Adrenal gland (tissue), 12 donors: Measurements from ENCODE around the gene TMEM63A. TPM values are rescaled to one million over a fixed set of nuclear protein-coding genes. Genes with fewer than 3 reads are reported as not detected.

Source experiments
- DNase-seq, 7 donors: peaks; one replicate each; pipeline ENCODE4 v3.0.0-alpha.2; 2019 to 2020
- H3K27ac ChIP-seq, 5 donors: fragments of 200-600 bp; sonication (generic) in 4 of 5; 1 replicate in 3 of 5; 2 replicates in 2 of 5; pipeline versions ENCODE4 v1.5.1 to v1.8.0; 2016 to 2020; ENCODE audit warnings: mild to moderate bottlenecking in 1 of 5
- H3K27me3 ChIP-seq: fragments of 200-600 bp; 2 replicates; pipeline ENCODE4 v1.8.0; 2021
- H3K36me3 ChIP-seq, 2 donors: fragments of 200-600 bp; replicated peaks in 1 of 2; 1 replicate in 1 of 2; 2 replicates in 1 of 2; pipeline versions ENCODE4 v1.5.1 to v1.8.0; 2018 to 2022
- H3K4me1 ChIP-seq, 2 donors: fragments of 200-600 bp; replicated peaks in 1 of 2; 1 replicate in 1 of 2; 2 replicates in 1 of 2; pipeline versions ENCODE4 v1.5.1 to v1.8.0; 2018 to 2021
- H3K4me3 ChIP-seq, 4 donors: fragments of 200-600 bp; sonication (generic) in 3 of 4; one replicate each; pipeline ENCODE4 v1.5.1; 2016 to 2018
- H3K9me3 ChIP-seq, 3 donors: fragments of 200-600 bp; sonication (generic) in 1 of 3; replicated peaks in 1 of 3; 1 replicate in 2 of 3; 2 replicates in 1 of 3; pipeline versions ENCODE4 v1.5.1 to v1.8.0; 2016 to 2021
- CTCF ChIP-seq, 6 experiments: fragments of 450-650 bp in 4 of 6; fragments of 200-600 bp in 2 of 6; sonication (generic) in 1 of 6; IDR thresholded peaks; 1 replicate in 5 of 6; 2 replicates in 1 of 6; pipeline versions ENCODE4 v1.5.1 to v1.8.0; 2016 to 2021; ENCODE audit warnings: antibody characterized with exemption in 6 of 6, mild to moderate bottlenecking in 2 of 6, moderate library complexity in 1 of 6
- POLR2A ChIP-seq, 2 donors: fragments of 450-650 bp; IDR thresholded peaks; one replicate each; pipeline ENCODE4 v1.6.1; 2017; ENCODE audit warnings: antibody characterized with exemption in 2 of 2, mild to moderate bottlenecking in 2 of 2, moderate library complexity in 1 of 2
- WGBS, 4 donors: extraction: QIAGEN DNeasy Blood & Tissue Kit in 2 of 4; methylation state at CpG; one replicate each; pipeline versions ENCODE4 v1.1.5 to v1.1.7; 2013 to 2017; 5-methylcytosine and 5-hydroxymethylcytosine counted together
- intact Hi-C, 2 donors: fragments of 100-400 bp; cut with DNase I; formaldehyde crosslinking; loops; one replicate each; pipeline versions ENCODE4 v1.14.1 to v1.15.0; 2022 to 2023
- polyA plus RNA-seq, 3 donors: library from polyadenylated mRNA; stranded (reverse); fragments of 200-250 nt in 2 of 3; fragments of 350-450 nt in 1 of 3; fragmentation: Illumina TruSeq in 1 of 3; extraction: RNeasy Lipid Tissue Mini Kit (QIAGEN cat#74804) in 1 of 3; gene quantifications; one replicate each; pipeline ENCODE4 v1.2.3, GENCODE V29; 2013 to 2014
- total RNA-seq, 9 donors: library from RNA; depleted of rRNA in 4 of 9; stranded (reverse); fragments of >200 nt in 4 of 9; fragments of 120-200 nt in 1 of 9; fragmentation: NEBNext Ultra II Directional in 1 of 9; extraction: Animal tissue kit (Norgen Biotek cat#: 25700) in 1 of 9; gene quantifications; one replicate each; pipeline versions ENCODE4 v1.1.0 to v1.2.4, GENCODE V29; 2013 to 2023
- donor health status: healthy with polysubstance abuse.
- donor health status: Bipolar disorder and iron deficiency.
- donor health status: DM: yes; HTN: yes; CAD: no.
- donor health status: DM: no; HTN: no; CAD: no.
- donor health status: DM: no; HTN: no; CAD: no.
- donor health status: DM: yes; HTN: yes; CAD: no.

Gene TMEM63A
- total and polyA plus RNA-seq, 12 donors, result 13.9 to 96.9 (median 52.3) TPM

DNA sequence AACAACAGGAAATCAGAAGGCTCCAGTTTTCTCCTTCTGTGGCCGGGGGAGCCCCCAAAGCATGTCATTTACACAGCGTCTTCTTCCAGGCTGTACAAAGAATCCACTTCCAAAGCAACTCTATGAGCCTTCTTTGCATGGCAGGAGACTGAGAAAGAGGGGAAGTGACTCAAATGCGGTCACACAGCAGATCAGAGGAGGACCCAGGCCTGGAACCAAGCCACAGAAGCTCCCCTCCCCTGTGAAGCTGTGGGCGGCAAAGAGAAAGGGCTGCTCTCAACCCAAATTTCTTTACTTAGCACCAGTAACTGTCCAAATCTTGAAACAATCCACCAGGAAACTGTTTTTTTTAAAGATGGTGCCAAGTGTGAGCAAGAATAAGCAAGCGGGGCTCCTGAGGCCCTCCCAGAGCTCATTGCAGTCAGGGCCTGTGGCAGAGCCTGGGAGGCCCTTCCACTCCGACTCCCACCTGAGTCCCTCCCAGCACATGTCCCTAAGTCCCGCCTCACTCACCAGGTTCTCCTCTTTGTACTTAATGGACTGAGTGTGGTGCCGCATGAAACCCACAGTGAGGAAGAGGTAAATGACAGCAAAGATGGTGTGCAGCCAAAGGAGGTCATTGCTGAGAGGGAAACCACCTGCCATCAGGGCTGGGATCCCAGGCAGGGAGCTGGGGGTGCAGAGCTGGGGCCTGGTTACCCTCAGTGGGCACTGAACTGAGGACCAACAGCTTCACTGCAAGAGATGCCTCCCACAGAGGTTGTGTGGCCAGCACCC is 15.9 kb downstream of the TMEM63A start:
- no peak overlapping the region for H3K27ac ChIP-seq
- no peaks in the 10 kb centered on the region for H3K9me3 ChIP-seq
- 73 to 85% (median 80%) methylated on average over 8 of the region's 8 CpGs for WGBS, 4 donors
- peaks cover 0 to 82% of the 10 kb centered on the region in 2 donors for H3K36me3 ChIP-seq
- H3K4me1 ChIP-seq, result no peaks in the 10 kb centered on the region
- no peak for DNase-seq
- intact Hi-C loops, result no loop called here
- no peak overlapping the region for H3K4me3 ChIP-seq
- H3K27me3 ChIP-seq, result no peaks in the 10 kb centered on the region
- TF ChIP-seq POLR2A (IDR thresholded peaks at IDR 0.05) (no peak), CTCF (IDR thresholded peaks at IDR 0.05) (no peak)

- WGBS, 4 donors, result 82 to 91% (median 86%) methylated on average over 7 to 13 of the region's 13 CpGs
- H3K9me3 ChIP-seq, result no peaks in the 10 kb centered on the region
- DNase-seq, result no peak
- H3K4me3 ChIP-seq, result no peak overlapping the region
- intact Hi-C loops, result no loop called here
- no peak overlapping the region for H3K27ac ChIP-seq
- no peak for TF ChIP-seq POLR2A (IDR thresholded peaks at IDR 0.05)
- H3K27me3 ChIP-seq, result no peaks in the 10 kb centered on the region
- peaks cover 0 to 81% of the 10 kb centered on the region in 2 donors for H3K36me3 ChIP-seq
- no peaks in the 10 kb centered on the region for H3K4me1 ChIP-seq
Observed at GRCh38 chr1:225865514-225865913, 16.7 kb downstream of the TMEM63A start.

DNA sequence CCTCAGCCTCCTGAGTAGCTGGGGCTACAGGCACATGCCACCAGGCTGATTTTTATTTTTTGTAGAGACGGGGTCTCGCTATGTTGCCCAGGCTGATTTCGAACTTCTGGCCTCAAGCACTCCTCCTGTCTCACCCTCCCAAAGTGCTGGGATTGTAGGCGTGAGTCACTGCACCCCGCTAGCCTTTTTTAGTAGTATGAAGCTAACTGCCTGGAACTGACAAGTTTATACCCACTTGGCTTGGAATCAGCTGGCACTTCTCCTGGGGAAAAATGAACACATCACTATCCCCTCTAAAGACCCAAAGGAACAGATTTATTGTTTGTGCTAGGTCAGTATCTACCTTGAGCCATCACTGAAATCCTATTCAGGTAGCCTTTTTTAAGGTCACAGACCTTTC is 19.0 kb downstream of the TMEM63A start:
- no peaks in the 10 kb centered on the region for H3K4me1 ChIP-seq
- WGBS, 4 donors, result 81 to 98% (median 95%) methylated on average over 5 of the region's 5 CpGs
- H3K9me3 ChIP-seq, result no peaks in the 10 kb centered on the region
- peaks cover 0 to 75% of the 10 kb centered on the region in 2 donors for H3K36me3 ChIP-seq
- no peak for TF ChIP-seq POLR2A (IDR thresholded peaks at IDR 0.05)
- no peak for TF ChIP-seq CTCF (IDR thresholded peaks at IDR 0.05)
- no peak overlapping the region for H3K27ac ChIP-seq
- no peaks in the 10 kb centered on the region for H3K27me3 ChIP-seq
- intact Hi-C loops, result no loop called here
- no peak for DNase-seq
- no peak overlapping the region for H3K4me3 ChIP-seq

GRCh38 chr1:225862581-225862950 is 19.6 kb downstream of the TMEM63A start:
- no peak for TF ChIP-seq POLR2A (IDR thresholded peaks at IDR 0.05)
- no peak for TF ChIP-seq CTCF (IDR thresholded peaks at IDR 0.05)
- Histone ChIP-seq H3K36me3 (peaks cover 0 to 71% of the 10 kb centered on the region in 2 donors), H3K9me3 (no peaks in the 10 kb centered on the region), H3K4me1 (no peaks in the 10 kb centered on the region), H3K27me3 (no peaks in the 10 kb centered on the region), H3K27ac (no peak overlapping the region), H3K4me3 (no peak overlapping the region)
- WGBS, 4 donors, result 79 to 95% (median 90%) methylated on average over 8 to 13 of the region's 13 CpGs
- no peak for DNase-seq
- intact Hi-C loops, result no loop called here
